Loucy (cell line): ENCODE results near the gene MYO9A.

Source experiments
- CTCF ChIP-seq: fragments of 200-600 bp; sonication (generic); conservative IDR thresholded peaks from 2 replicates; pipeline ENCODE4 v1.5.1; 2014; ENCODE audit warnings: mild to moderate bottlenecking, antibody characterized with exemption, low read length
- EZH2phosphoT487 ChIP-seq: fragments of 200-600 bp; IDR thresholded peaks from 2 replicates; pipeline ENCODE4 v1.6.1; 2018; ENCODE audit warnings: antibody characterized with exemption, mild to moderate bottlenecking, moderate library complexity, borderline replicate concordance

DNA sequence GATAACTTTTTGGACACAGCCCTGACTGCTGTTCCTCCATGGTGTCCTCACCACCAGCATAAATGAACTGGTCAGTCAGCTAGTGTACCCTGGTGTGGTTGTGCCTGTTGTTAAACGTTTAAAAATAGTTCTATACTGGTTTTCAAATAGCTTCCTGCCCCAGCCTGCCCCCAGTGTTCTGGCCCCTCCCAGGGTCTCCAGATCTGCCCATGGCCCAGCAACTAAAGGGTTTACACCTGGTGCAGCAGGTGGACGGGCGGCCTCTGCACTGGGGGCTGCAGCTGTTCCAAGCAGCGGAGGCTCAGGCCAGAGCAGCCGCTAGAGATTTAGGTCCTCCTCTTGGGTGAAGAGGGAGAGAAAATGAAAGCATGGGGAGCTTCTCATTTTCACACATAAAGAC, 313.7 kb downstream of the MYO9A start:
- no peak for TF ChIP-seq CTCF
- no peak for TF ChIP-seq EZH2phosphoT487
